ENCODE measurements around the gene AKR1B15.

DNA sequence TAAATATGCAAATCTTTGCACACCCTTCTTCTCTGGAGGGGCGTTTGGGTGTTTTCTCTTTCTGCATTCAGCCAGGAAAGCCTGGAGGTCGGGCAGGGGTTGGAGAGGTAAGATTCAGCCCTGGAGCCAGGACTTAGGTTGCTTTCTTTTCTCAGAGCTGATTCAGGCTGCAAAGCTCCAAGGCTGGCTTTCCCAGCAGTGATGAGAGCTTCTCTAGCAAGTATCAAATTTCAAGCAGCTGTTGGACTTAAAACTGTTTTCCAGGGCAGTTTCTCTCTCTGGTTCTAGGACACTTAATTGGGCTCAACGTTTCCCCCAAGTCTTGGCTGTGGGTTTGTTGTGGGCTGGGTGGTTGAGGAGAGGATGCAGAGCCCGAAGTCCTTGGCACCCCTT is 20.9 kb upstream of the AKR1B15 start:
- no peak for TF ChIP-seq POLR2AphosphoS5 (IDR thresholded peaks at IDR 0.05)
- no peak for TF ChIP-seq CTCF (IDR thresholded peaks at IDR 0.05)
- TF ChIP-seq POLR2A (IDR thresholded peaks at IDR 0.05): no peak
